Measurements from ENCODE around the gene ANKFY1.

DNA sequence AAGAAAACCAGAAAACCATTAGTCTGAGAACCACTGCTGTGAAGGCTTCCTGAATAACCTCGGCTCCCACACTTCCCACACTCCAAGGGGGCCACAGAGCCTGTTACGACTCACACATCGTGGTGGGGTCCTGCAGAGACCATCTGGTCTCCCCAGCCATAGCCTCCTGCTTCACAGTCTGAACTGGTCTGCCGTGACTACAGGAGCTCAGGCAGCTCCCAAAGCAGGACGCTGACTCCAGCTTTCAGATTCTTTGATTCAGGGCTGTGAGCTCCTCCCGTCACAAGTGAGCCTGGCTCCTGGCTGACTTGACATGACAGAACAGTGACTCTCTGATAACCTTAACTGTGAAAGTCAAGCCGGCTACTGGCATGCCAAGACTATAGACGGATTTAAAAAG, 83.0 kb downstream of the ANKFY1 start:
- TF ChIP-seq, protein P1, sequence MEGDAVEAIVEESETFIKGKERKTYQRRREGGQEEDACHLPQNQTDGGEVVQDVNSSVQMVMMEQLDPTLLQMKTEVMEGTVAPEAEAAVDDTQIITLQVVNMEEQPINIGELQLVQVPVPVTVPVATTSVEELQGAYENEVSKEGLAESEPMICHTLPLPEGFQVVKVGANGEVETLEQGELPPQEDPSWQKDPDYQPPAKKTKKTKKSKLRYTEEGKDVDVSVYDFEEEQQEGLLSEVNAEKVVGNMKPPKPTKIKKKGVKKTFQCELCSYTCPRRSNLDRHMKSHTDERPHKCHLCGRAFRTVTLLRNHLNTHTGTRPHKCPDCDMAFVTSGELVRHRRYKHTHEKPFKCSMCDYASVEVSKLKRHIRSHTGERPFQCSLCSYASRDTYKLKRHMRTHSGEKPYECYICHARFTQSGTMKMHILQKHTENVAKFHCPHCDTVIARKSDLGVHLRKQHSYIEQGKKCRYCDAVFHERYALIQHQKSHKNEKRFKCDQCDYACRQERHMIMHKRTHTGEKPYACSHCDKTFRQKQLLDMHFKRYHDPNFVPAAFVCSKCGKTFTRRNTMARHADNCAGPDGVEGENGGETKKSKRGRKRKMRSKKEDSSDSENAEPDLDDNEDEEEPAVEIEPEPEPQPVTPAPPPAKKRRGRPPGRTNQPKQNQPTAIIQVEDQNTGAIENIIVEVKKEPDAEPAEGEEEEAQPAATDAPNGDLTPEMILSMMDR (IDR thresholded peaks at IDR 0.05 in 4 of 5, conservative IDR thresholded peaks at IDR 0.05 in 1 of 5): no peak
- no peak for TF ChIP-seq POLR2A (IDR thresholded peaks at IDR 0.05)

All from gastrocnemius medialis (tissue), 4 donors.